Gastroesophageal sphincter (tissue), 3 donors: Measurements from ENCODE around the gene PRLR.

ENCODE experiments used
- CTCF ChIP-seq, 4 experiments: fragments of 200-600 bp in 2 of 4; fragments of 450-650 bp in 2 of 4; sonication (generic) in 1 of 4; IDR thresholded peaks; one replicate each; pipeline ENCODE4 v1.5.1; 2017 to 2019; ENCODE audit warnings: antibody characterized with exemption in 4 of 4, mild to moderate bottlenecking in 2 of 4, moderate library complexity in 2 of 4
- EP300 ChIP-seq: sonication (generic); formaldehyde crosslinking; IDR thresholded peaks from one replicate; pipeline ENCODE4 v1.6.1; 2017; ENCODE audit warnings: antibody characterized with exemption, mild to moderate bottlenecking
- POLR2A ChIP-seq, 2 donors: fragments of 450-650 bp; IDR thresholded peaks; one replicate each; pipeline ENCODE4 v1.6.1; 2017; ENCODE audit warnings: antibody characterized with exemption in 2 of 2, mild to moderate bottlenecking in 2 of 2, moderate library complexity in 1 of 2

GRCh38 chr5:35087991-35088390 lies 142.3 kb downstream of the PRLR start:
- TF ChIP-seq CTCF (IDR thresholded peaks at IDR 0.05) (no peak), POLR2A (IDR thresholded peaks at IDR 0.05) (no peak), EP300 (no peak)
